GM19324 (cell line): ENCODE results near the gene TTC28.

Experiments used
- ATAC-seq: cut with Tn5 transposase; IDR thresholded peaks from one replicate; pipeline ENCODE4 v1.9.1; 2021; ENCODE audit warnings: mild to moderate bottlenecking, moderate library complexity; ENCODE audit not compliant: unreplicated experiment, low FRiP score

TTC28 gene

GRCh38 chr22:28449041-28449440, 230.6 kb downstream of the TTC28 start:
- ATAC-seq, result no peak

GRCh38 chr22:28448625-28449024, 231.0 kb downstream of the TTC28 start:
- no peak for ATAC-seq

DNA sequence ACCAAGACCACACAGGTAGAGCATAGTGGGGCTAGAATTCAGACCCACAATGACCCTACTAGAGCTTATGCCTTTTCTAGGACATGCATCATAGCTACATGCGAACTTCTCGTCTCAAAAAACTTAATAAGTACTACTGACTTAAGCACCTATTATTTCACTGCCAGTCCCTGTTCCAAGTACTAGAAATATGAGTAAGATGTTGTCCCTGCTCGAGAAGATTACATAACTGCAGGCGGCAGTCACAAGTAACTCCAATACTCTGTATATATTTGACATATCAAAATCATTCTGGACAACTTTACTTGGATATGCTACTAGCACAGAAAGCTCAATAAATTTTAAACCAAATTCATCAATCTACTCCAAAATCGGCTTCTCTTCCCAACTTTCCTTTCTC, 235.0 kb downstream of the TTC28 start:
- no peak for ATAC-seq

GRCh38 chr22:28443526-28443876, 236.1 kb downstream of the TTC28 start:
- no peak for ATAC-seq

- ATAC-seq, result no peak
Measured at GRCh38 chr22:28442711-28443525, 236.7 kb downstream of the TTC28 start.

- peak; percentile 63 for ATAC-seq
Measured at GRCh38 chr22:28442264-28442710, 237.4 kb downstream of the TTC28 start.

- ATAC-seq, result no peak
Measured at GRCh38 chr22:28441720-28442263, 237.8 kb downstream of the TTC28 start.

DNA sequence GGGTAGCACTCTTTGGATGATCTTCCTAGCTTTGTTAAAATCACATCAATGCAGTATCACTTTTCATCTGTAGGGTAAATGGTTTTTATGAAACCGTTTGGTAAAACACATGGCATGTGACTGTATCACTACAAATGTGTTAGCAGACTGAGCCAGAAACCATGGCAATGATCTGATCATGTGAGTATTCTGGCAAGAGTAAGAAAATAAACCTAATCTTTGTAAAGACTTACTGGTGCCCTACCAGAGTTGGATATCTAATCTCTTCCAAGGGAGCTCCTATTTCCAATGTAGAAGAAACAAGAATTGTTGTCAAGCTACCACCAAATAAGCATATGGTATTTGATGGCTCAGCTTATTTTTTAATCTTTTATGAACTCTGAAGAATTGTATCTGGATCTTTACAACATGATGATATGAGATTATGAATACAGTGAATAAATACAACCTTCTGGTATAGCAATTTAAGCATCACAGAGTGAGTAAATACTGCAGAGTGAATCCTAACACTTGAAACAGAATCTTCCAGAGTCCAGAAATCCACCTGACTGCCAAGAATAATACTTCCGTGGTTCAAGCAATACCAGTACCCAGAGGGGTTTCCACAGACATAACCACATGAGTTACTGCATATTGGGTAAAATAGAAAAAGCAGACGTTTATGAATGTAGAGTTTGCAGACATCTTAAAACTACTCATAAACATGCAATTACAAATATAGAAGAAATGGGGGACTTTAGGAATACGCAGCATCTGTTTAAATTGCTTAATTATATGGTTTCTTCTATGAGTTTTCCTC, 238.8 kb downstream of the TTC28 start:
- ATAC-seq, result no peak

DNA sequence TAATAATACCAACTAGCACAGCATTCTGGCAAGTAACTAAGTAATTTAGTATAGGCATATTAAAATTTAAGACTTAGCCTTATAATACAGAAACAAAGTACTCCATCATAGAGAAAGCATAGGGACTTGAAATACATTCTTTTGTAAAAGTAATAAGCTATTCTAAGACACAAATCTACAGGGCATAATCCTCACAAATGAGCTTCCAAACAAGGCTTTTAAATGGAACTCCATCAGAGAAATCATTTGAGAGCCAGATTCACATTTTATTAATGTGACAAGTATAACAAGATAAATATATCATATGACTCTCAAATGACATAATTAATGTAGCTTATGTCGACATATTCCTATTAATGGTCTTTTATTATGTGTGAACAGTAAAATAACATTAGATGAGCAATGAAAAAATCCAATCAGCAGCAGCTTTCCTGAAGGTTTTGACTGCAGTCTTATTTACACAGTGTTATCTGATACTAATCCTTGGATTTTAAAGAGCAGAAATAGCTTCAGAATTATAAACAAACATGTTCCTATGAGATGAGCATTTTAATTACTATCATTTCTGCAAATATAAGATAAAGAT, 241.4 kb downstream of the TTC28 start:
- no peak for ATAC-seq

DNA sequence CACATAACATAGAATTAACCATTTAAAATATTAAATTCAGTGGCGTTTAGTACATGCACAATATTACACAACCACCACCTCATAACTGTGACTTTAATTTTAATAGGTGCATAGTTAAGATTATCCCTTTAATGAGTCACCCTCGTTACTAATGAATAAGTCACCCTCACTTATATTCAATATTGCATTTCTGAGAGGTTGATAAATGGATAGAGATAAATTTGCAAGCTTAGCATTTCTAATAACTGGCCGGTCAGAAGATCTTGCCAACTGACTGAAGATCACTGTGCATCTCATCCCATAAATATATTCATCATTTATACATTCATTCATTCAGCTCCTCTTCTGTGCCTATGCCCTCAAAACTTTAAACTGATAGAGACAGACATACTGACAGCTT, 243.7 kb downstream of the TTC28 start:
- ATAC-seq, result no peak

- no peak for ATAC-seq
Measured at GRCh38 chr22:28435140-28435768, 244.4 kb downstream of the TTC28 start.

DNA sequence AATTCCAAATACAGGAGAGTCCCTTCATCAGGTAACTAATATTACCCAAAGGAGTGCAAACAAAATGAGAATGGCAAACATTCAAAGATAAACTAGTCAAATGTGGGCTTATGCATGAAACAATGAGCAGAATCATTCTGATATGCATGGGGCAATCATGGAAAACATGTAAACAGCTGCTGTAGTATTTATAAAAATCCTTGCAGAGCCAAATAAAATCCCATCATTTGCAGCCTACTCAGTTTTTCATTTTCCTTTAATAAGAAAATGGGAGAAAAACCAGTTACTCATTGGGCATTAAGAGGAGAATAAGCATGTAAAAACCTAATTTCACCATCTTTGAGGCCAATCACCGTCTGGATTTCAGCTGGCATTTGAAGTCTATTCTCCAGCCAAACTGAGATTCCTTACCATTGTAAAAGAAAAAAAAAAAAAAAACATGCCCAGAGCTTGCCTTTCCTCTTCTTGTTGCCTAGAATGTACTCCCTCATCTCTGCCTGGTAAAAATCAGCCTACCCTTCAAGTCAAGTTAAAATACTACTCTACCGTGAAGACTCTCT, 249.1 kb downstream of the TTC28 start:
- no peak for ATAC-seq

GRCh38 chr22:28429711-28430110, 249.9 kb downstream of the TTC28 start:
- ATAC-seq, result no peak

DNA sequence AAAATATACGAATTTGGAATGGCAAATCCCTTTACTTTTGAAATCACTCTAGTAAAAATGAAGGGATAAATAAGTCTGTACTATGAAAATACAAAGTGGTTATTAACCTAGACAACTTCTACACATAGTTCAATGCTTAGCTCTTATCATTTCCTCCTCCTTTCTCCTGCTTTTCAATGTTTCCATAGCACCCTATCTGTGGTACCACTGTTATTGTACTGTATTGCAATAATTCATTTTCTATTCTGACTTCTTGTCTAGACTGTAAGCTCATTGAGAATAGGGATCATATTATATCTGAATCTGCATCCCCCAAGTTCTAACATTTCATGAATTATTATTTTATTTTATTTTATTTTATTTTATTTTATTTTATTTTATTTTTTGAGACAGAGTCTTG, 251.4 kb downstream of the TTC28 start:
- ATAC-seq, result no peak

- ATAC-seq, result no peak
Measured at GRCh38 chr22:28426346-28427132, 253.1 kb downstream of the TTC28 start.

DNA sequence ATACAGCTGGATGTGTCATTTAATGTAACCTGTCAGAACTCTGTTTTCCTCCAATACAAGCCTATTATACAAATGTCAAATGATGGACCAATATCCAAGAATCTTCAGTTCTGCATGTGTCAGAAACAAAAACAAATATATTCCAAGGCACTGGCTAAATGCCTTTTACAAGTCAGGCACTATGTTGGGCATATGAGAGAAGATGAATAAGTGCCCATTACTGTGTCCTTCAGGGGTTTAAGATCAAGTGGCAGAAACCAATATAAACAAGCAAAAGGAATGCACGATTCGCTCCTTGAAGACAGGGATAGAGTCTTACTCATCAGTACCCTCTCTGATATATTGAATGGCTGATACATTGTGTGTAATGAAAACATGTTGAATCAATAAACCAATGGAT, 254.4 kb downstream of the TTC28 start:
- ATAC-seq, result no peak

DNA sequence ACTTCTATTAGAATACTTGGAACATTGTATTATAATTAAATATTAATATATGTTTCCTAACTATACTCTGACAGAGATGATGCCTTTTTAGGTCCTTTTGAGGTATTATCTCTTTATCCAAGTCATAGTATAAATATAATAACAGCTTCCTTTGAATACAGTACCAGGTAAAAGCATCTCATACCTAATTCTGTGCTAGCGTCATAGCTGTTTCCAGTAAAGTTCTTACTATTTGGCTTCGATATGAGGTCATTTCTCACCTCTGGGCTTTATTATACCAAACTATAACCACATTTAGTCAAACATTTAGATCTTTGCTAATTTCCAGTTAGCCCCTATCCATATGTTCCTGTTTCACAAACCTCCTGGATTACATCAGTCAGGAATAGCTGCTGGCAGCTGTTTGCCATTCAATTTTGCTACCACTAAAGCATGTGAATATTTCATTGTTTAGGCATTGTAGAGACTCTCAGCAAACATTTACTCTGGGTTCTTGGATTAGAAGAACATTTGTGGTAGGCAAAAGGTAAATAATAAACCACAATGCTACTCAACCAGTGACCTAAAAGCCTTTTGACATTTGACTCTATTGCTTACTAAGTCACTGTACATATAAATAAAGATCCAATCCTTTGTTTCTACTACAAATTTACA, 255.1 kb downstream of the TTC28 start:
- no peak for ATAC-seq

DNA sequence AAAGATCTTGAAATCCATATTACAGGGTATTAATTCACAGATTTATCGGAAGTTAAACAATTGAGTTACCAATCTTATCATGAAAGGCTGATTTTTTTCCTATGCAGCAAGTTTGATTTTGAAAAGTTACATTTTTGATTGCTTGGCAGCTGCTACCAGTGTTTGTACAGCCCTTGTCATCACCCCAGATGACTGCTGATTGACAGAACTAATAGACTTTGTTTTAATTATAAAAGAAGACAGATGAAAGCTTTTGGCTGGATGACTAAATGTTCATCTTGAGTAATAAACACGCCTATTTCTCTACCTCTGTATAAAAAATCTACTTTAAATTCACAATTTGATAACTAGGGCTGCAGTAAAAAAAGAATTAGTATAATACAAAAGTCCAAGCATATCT, 259.7 kb downstream of the TTC28 start:
- ATAC-seq, result no peak

GRCh38 chr22:28418008-28418407, 261.6 kb downstream of the TTC28 start:
- ATAC-seq, result no peak
